Measurements from ENCODE around the gene PPTC7. TPM values are rescaled to one million over a fixed set of nuclear protein-coding genes. Genes with fewer than 3 reads are reported as not detected.

The PPTC7 gene
- total RNA-seq, 4 donors from 2014 or later, result 15.8 to 28.9 (median 22.8) TPM

DNA sequence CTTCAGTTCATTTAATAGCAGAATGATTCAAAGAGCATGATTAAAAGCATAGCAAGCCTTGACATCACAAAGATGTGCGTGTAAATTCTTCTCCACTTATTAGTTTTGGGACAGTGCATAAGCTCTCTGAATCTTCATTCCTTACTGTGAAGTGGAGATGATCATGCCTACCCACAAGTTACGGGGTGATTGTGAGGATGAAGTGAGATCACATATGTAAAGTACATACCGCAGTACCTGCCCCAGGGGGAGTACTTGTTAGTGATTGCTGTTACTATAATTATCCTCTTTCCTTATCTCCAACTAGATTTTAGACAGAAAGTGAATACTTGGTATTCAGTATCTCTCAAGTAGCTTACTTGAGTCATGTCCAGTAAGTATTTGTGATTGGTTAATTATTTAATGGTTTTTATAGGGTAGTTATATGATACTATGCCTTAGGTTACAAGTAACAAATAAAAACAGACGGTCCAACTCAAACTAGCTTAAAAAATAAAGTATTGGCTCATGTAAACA lies 75.0 kb downstream of the PPTC7 start:
- WGBS, 2 donors, result 91% methylated on average over 4 of the region's 4 CpGs
- intact Hi-C loops (cut with DNase I), result no loop called here
- no peak overlapping the region for H3K4me3 ChIP-seq (replicated peaks in 1 of 3)
- H3K36me3 ChIP-seq, result no peaks in the 10 kb centered on the region
- DNase-seq, result no peak
- H3K4me1 ChIP-seq, result peaks cover 0 to 4% of the 10 kb centered on the region in 2 donors
- H3K9me3 ChIP-seq, result no peaks in the 10 kb centered on the region
- no peaks in the 10 kb centered on the region for H3K27me3 ChIP-seq
- no peak overlapping the region for H3K27ac ChIP-seq
- TF ChIP-seq, protein P1, sequence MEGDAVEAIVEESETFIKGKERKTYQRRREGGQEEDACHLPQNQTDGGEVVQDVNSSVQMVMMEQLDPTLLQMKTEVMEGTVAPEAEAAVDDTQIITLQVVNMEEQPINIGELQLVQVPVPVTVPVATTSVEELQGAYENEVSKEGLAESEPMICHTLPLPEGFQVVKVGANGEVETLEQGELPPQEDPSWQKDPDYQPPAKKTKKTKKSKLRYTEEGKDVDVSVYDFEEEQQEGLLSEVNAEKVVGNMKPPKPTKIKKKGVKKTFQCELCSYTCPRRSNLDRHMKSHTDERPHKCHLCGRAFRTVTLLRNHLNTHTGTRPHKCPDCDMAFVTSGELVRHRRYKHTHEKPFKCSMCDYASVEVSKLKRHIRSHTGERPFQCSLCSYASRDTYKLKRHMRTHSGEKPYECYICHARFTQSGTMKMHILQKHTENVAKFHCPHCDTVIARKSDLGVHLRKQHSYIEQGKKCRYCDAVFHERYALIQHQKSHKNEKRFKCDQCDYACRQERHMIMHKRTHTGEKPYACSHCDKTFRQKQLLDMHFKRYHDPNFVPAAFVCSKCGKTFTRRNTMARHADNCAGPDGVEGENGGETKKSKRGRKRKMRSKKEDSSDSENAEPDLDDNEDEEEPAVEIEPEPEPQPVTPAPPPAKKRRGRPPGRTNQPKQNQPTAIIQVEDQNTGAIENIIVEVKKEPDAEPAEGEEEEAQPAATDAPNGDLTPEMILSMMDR (IDR thresholded peaks at IDR 0.05), result no peak
- TF ChIP-seq POLR2A (IDR thresholded peaks at IDR 0.05), result no peak

DNA sequence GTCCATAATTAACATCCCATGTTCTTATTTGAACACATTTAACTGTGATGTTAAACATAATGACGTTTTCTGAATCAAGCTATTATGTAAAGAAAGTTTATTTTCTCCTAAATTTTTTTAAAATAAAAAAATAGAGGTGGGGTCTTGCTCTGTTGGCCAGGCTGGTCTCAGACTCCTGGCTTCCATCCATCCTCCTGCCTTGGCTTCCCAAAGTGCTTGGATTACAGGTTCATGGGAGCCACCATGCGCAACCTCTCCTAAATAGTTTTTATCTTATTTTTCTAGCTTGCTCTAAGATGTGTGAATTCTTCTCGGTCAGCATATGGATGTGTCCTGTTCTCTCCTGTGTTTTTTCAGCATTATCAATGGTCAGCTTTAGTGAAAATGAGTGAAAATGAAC lies 77.8 kb downstream of the PPTC7 start:
- Histone ChIP-seq H3K27me3 (no peaks in the 10 kb centered on the region), H3K4me3 (replicated peaks in 1 of 3) (no peak overlapping the region), H3K9me3 (no peaks in the 10 kb centered on the region), H3K27ac (no peak overlapping the region), H3K4me1 (peaks cover 10 to 13% of the 10 kb centered on the region in 2 donors), H3K36me3 (no peaks in the 10 kb centered on the region)
- DNase-seq, result no peak
- TF ChIP-seq, protein P1 (IDR thresholded peaks at IDR 0.05), result no peak
- TF ChIP-seq POLR2A (IDR thresholded peaks at IDR 0.05), result no peak
- intact Hi-C loops (cut with DNase I), result no loop called here
- 80 to 81% methylated on average over 3 of the region's 3 CpGs for WGBS, 2 donors

DNA sequence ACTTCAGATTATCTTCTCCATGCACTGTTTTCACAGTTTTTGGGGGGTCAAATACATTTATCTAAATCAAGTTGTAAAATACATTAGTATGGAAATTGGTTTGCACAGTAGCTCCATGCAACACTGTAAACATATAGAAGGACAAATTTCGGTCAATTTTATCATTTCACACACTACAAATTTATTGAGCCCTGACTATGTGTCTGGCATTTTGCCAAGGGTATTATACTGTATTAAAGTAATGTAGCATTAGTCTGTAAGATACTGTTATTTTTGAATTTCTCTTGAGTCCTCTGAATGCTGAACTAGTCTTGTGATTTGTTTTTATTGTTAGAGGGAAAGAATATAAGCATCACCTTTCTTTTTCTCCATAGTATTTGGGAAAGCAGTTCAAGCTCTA lies 79.7 kb downstream of the PPTC7 start:
- peaks cover 13% of the 10 kb centered on the region in 2 donors for H3K4me1 ChIP-seq
- no peak overlapping the region for H3K4me3 ChIP-seq (replicated peaks in 1 of 3)
- H3K27ac ChIP-seq, result no peak overlapping the region
- H3K27me3 ChIP-seq, result no peaks in the 10 kb centered on the region
- no peaks in the 10 kb centered on the region for H3K36me3 ChIP-seq
- TF ChIP-seq, protein P1 (IDR thresholded peaks at IDR 0.05), result no peak
- no peak for TF ChIP-seq POLR2A (IDR thresholded peaks at IDR 0.05)
- DNase-seq, result no peak
- WGBS, 2 donors, result 86 to 97% methylated on average over 1 of the region's 1 CpG
- no peaks in the 10 kb centered on the region for H3K9me3 ChIP-seq
- intact Hi-C loops (cut with DNase I), result loop anchor here (5.0 kb wide), 1 partner anchor 36 kb away; the partner anchor contains the start of genes FAM216A and GPN3

DNA sequence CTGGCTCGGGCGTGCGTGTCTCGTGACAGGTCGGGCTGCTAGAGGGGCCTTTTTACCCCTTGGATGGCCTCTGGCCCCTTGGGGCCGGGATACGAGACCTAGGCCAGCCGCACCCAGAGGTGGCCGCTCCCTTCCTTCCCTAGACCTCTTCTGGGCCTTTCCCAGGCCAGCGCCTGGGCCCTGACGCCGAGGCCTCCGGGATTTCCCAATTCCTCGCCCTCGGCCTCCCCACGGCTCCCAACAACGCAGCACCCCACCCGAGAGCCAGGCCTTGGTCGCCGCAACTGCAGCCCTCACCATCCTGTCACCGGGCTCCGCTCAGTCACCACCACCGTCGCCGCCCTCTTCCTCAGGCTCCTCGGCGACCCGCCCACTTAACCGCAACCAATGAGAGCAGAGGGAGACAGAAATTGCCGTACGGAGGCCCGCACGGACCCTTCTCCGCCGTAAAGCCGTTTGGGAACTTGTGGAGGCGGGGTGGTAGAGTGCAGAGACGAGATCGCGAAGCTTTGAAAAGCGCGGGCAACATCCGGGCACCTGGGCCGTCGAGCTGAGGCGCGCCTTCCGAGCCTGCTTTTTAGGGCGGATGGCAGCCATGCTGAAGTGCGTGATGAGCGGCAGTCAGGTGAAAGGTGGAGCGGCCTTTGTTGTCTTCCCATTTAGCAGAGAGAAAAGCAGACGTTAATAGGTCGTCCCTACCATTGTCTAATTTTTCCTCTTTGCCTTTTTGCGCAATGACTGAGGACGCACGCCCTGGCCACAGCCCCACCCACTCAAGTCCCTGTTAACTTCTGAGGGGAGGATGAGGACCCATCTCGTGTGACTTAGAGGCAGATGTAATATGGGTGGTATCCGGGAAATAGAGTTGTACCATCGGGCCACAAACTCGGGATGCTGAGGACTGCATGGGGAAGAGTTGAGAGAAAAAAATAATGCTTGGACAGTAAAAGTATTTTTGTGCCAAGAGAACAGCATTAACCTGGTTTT lies 81.1 kb downstream of the PPTC7 start, which contains the start of the genes RAD9B and VPS29:
Gene RAD9B, plus strand, starts transcription at position 580 of the 987 bp plus-strand sequence. Its CDS starts 7 bp downstream, at position 587.
Gene VPS29, minus strand, starts transcription at position 360 of the 987 bp plus-strand sequence. Its CDS starts 60 bp downstream, at position 300.
- Histone ChIP-seq H3K9me3 (no peaks in the 10 kb centered on the region), H3K27me3 (no peaks in the 10 kb centered on the region), H3K4me1 (peaks cover 9 to 13% of the 10 kb centered on the region in 2 donors), H3K36me3 (no peaks in the 10 kb centered on the region), H3K4me3 (replicated peaks in 1 of 3) (peak within 1 kb of the TSS; percentile 67 to 77 (median 71)), H3K27ac (peak within 1 kb of the TSS; percentile 1 to 80 (median 77))
- WGBS, 2 donors, result 11 to 18% methylated on average over 28 to 43 of the region's 61 CpGs
- intact Hi-C loops (cut with DNase I), result loop anchor here (5.0 kb wide), 1 partner anchor 35 kb away; the partner anchor contains the start of genes FAM216A and GPN3
- TF ChIP-seq POLR2A (IDR thresholded peaks at IDR 0.05), result peak in 1 of 2 donors; percentile 87
- TF ChIP-seq, protein P1 (IDR thresholded peaks at IDR 0.05), result peak in 1 of 6 experiments; percentile 6
- peak; percentile 98 to 99 for DNase-seq
